OCI-LY7 (cell line): ENCODE measurements around the gene GTF2I. TPM values are rescaled to one million over a fixed set of nuclear protein-coding genes. Genes with fewer than 3 reads are reported as not detected.
A peak's percentile ranks its signal among the peaks of the same experiment; 100 is the strongest.

Source experiments
- BruUV-seq: library from RNA; stranded (reverse); fragments of 400-500 nt; replicated peaks from 2 replicates; lab custom pipeline; 2021; lab: Mats Ljungman, UMichigan
- CTCF ChIA-PET: fragments of 300-600 bp; sonication (Branson Sonifier 250); formaldehyde crosslinking; loops from one replicate; lab custom pipeline; 2022; ENCODE audit warnings: antibody characterized with exemption; ENCODE audit not compliant: unreplicated experiment; lab: Charles Lee
- POLR2A ChIA-PET: fragments of 300-600 bp; sonication (Branson Sonifier 250); formaldehyde crosslinking; loops from one replicate; lab custom pipeline; 2022; ENCODE audit warnings: antibody characterized with exemption; lab: Charles Lee
- DNase-seq: peaks from one replicate; pipeline ENCODE4 v3.0.0-alpha.2; 2015; ENCODE audit warnings: low spot score
- H2AFZ ChIP-seq: fragments of 200-600 bp; sonication (generic), shearing (Covaris generic); 2 replicates; pipeline ENCODE4 v1.6.1; 2014; ENCODE audit warnings: mild to moderate bottlenecking, antibody characterized with exemption, low read length, moderate library complexity
- H3K27ac ChIP-seq: fragments of 200-600 bp; sonication (generic); 2 replicates; pipeline ENCODE4 v1.5.1; 2014; ENCODE audit warnings: mixed run types, low read depth, mild to moderate bottlenecking, moderate library complexity, low read length, inconsistent platforms; ENCODE audit not compliant: poor library complexity, severe bottlenecking
- H3K36me3 ChIP-seq: fragments of 200-600 bp; sonication (generic); 2 replicates; pipeline ENCODE4 v1.6.1; 2014; ENCODE audit warnings: mild to moderate bottlenecking, antibody characterized with exemption, low read length, moderate library complexity, mixed read lengths; ENCODE audit not compliant: insufficient read depth
- H3K4me1 ChIP-seq: fragments of 200-600 bp; sonication (generic); 2 replicates; pipeline ENCODE4 v1.5.1; 2014; ENCODE audit warnings: mild to moderate bottlenecking, low read length; ENCODE audit not compliant: insufficient read depth, poor library complexity, severe bottlenecking
- H3K4me2 ChIP-seq: fragments of 200-600 bp; sonication (generic); 2 replicates; pipeline ENCODE4 v1.6.1; 2014; ENCODE audit warnings: mild to moderate bottlenecking, low read length
- H3K4me3 ChIP-seq: fragments of 200-600 bp; sonication (generic); 2 replicates; pipeline ENCODE4 v1.5.1; 2014; ENCODE audit warnings: mild to moderate bottlenecking, low read depth, low read length; ENCODE audit not compliant: poor library complexity, severe bottlenecking
- H3K79me2 ChIP-seq: fragments of 200-600 bp; sonication (generic); 2 replicates; pipeline ENCODE4 v1.6.1; 2016; ENCODE audit warnings: low read depth, mild to moderate bottlenecking, low read length, moderate library complexity, mixed read lengths; ENCODE audit not compliant: insufficient read depth
- H3K9me2 ChIP-seq: fragments of 200-600 bp; sonication (generic); 2 replicates; pipeline ENCODE4 v1.6.1; 2016; ENCODE audit warnings: mild to moderate bottlenecking, low read length, mixed read lengths; ENCODE audit not compliant: insufficient read depth
- H3K9me3 ChIP-seq: fragments of 200-600 bp; sonication (generic); 2 replicates; pipeline ENCODE4 v1.6.1; 2014; ENCODE audit warnings: mild to moderate bottlenecking, mixed run types, low read length, mixed read lengths
- H4K20me1 ChIP-seq: fragments of 200-600 bp; sonication (generic); 2 replicates; pipeline ENCODE4 v1.6.1; 2014; ENCODE audit warnings: mild to moderate bottlenecking, antibody characterized with exemption, low read length, moderate library complexity, mixed read lengths; ENCODE audit not compliant: insufficient read depth
- CTCF ChIP-seq: fragments of 200-600 bp; sonication (generic); conservative IDR thresholded peaks from 2 replicates; pipeline ENCODE4 v1.5.1; 2014; ENCODE audit warnings: mild to moderate bottlenecking, antibody characterized with exemption, low read length, moderate library complexity, mixed read lengths
- EZH2phosphoT487 ChIP-seq: fragments of 200-600 bp; sonication (generic); IDR thresholded peaks from 2 replicates; pipeline ENCODE4 v1.6.1; 2018; ENCODE audit warnings: low read depth, borderline replicate concordance, mild to moderate bottlenecking, mixed run types, antibody characterized with exemption, low read length, moderate library complexity, mixed read lengths
- intact Hi-C: fragments of 100-400 bp; cut with micrococcal nuclease; formaldehyde crosslinking; loops from one replicate; pipeline ENCODE4 v1.10.0; 2022; ENCODE audit not compliant: unreplicated experiment
- total RNA-seq, 2 experiments: library from RNA; depleted of rRNA in 1 of 2; stranded (reverse); fragments of >200 nt in 1 of 2; shearing (Covaris generic) in 1 of 2; gene quantifications; 2 replicates each; pipeline ENCODE4 v1.2.3, GENCODE V29; 2014 to 2022

The GTF2I gene
- total RNA-seq, 2 experiments from 2014 or later: 188 to 269 TPM

GRCh38 chr7:74653686-74654181, 3.8 kb upstream of the GTF2I start:
- no peak for DNase-seq
- Histone ChIP-seq H3K27ac (no peak overlapping the region), H3K4me2 (no peak overlapping the region), H3K9me3 (no peaks in the 10 kb centered on the region), H3K36me3 (peaks cover 6% of the 10 kb centered on the region), H3K9me2 (no peaks in the 10 kb centered on the region), H3K4me3 (no peak overlapping the region), H3K4me1 (peaks cover 48% of the 10 kb centered on the region), H3K79me2 (peaks cover 22% of the 10 kb centered on the region), H2AFZ (no peak overlapping the region), H4K20me1 (no peaks in the 10 kb centered on the region)
- ChIA-PET POLR2A (interaction anchor here (0.6 to 1.4 kb wide), 4 partner anchors 9 to 53 kb away, joined by 3 to 7 read pairs (median 4); no protein-coding TSS in a partner anchor), CTCF (no interaction called here)
- intact Hi-C loops: no loop called here
- TF ChIP-seq EZH2phosphoT487 (no peak), CTCF (no peak)
- BruUV-seq: no TSS peak

GRCh38 chr7:74654811-74655210, 2.7 kb upstream of the GTF2I start:
- TF ChIP-seq CTCF (no peak), EZH2phosphoT487 (no peak)
- Histone ChIP-seq H3K4me1 (peaks cover 47% of the 10 kb centered on the region), H3K4me3 (no peak overlapping the region), H3K36me3 (peaks cover 11% of the 10 kb centered on the region), H3K27ac (peak overlapping the region; percentile 18), H3K79me2 (peaks cover 33% of the 10 kb centered on the region), H4K20me1 (no peaks in the 10 kb centered on the region), H2AFZ (no peak overlapping the region), H3K4me2 (no peak overlapping the region), H3K9me2 (no peaks in the 10 kb centered on the region), H3K9me3 (no peaks in the 10 kb centered on the region)
- ChIA-PET POLR2A (no interaction called here), CTCF (no interaction called here)
- no peak for DNase-seq
- intact Hi-C loops: no loop called here
- no TSS peak for BruUV-seq

GRCh38 chr7:74655324-74655723, 2.2 kb upstream of the GTF2I start:
- CTCF ChIA-PET: no interaction called here
- Histone ChIP-seq H3K4me3 (no peak overlapping the region), H2AFZ (peak overlapping the region; percentile 48; the same call in 1 of the 2 replicates), H3K4me1 (peaks cover 48% of the 10 kb centered on the region), H3K79me2 (peaks cover 38% of the 10 kb centered on the region), H3K9me2 (no peaks in the 10 kb centered on the region), H3K36me3 (peaks cover 15% of the 10 kb centered on the region), H3K4me2 (peak overlapping the region; percentile 99), H3K27ac (peak overlapping the region; percentile 18), H4K20me1 (no peaks in the 10 kb centered on the region), H3K9me3 (no peaks in the 10 kb centered on the region)
- DNase-seq: no peak
- TF ChIP-seq CTCF (no peak), EZH2phosphoT487 (no peak)
- BruUV-seq: no TSS peak
- intact Hi-C loops: no loop called here
- POLR2A ChIA-PET: no interaction called here
